ENCODE data around the gene PTPN14.
"Not testable (repeated sequence)": the region's sequence is repeated elsewhere in the genome, so short reads cannot be mapped to it uniquely, and the experiment has no call there.

Gene PTPN14

GRCh38 chr1:214400131-214400530, 151.3 kb downstream of the PTPN14 start:
- no peak for DNase-seq (ENCODE audit: low read depth in 2 of 2)

DNA sequence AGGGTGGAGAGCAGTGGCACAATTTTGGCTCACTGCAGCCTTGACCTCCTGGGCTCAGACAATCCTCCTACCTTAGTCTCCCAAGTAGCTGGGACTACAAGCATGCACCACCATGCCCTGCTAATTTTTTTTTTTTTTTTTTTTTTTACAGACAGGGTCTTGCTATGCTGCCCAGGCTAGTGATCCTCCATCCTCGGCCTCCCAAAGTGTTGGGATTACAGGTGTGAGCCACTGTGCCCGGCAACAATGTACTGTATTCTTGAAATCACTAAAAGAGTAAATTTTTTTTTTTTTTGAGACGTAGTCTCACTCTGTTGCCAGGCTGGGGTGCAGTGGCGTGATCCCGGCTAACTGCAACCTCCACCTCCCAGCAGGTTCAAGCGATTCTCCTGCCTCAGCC, 152.9 kb downstream of the PTPN14 start:
- no peak for DNase-seq (ENCODE audit: low read depth in 2 of 2)

DNA sequence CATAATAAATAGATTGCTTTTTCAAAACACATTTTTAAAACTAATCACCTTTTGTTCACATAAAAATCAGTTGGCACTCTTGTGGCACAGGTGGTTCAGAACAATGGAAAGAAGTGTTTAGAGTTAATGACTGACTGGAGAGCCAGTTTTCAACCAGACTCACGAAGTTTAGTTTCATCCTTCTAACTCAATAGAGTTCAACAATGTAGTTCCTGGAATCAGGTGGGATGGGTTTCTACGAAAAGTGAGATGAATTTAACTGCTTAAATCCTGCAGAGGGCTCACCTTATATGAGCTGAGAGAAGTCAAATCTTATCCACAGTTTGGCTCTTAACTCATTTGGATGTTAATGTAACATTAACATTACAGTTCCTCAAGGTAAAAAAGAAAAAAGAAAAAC, 153.9 kb downstream of the PTPN14 start:
- no peak for DNase-seq (ENCODE audit: low read depth in 2 of 2)

GRCh38 chr1:214396330-214396729, 155.1 kb downstream of the PTPN14 start:
- no peak for DNase-seq (ENCODE audit: low read depth in 2 of 2)

- not testable (repeated sequence) for DNase-seq (ENCODE audit: low read depth in 2 of 2)
Measured at GRCh38 chr1:214394569-214394968, 156.8 kb downstream of the PTPN14 start.

- DNase-seq (ENCODE audit: low read depth in 2 of 2) = no peak
Measured at GRCh38 chr1:214393086-214393485, 158.3 kb downstream of the PTPN14 start.

GRCh38 chr1:214391873-214392645, 159.3 kb downstream of the PTPN14 start:
- no peak for DNase-seq (ENCODE audit: low read depth in 2 of 2)

GRCh38 chr1:214389734-214390133, 161.7 kb downstream of the PTPN14 start:
- DNase-seq (ENCODE audit: low read depth in 2 of 2) = no peak

DNA sequence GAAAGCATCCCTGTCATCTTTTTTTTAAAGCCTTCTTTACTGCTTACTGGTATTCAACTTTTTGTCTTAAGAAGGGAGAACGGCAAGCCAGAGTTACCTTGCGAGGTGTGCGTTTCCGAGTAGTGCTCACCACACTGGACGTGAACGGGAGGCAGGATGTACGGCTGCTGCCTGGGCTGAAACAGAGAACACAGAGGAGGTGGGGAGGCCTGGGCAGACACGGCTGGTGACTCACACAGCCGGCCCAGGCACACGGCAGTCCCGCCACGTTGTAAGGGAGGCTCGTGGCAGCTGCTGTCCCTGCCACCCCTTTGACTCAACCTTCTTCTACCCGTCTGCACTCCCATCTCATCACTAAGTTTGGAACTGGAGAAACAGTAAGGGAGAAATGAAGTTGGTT, 164.7 kb downstream of the PTPN14 start:
- DNase-seq (ENCODE audit: low read depth in 2 of 2) = no peak

DNA sequence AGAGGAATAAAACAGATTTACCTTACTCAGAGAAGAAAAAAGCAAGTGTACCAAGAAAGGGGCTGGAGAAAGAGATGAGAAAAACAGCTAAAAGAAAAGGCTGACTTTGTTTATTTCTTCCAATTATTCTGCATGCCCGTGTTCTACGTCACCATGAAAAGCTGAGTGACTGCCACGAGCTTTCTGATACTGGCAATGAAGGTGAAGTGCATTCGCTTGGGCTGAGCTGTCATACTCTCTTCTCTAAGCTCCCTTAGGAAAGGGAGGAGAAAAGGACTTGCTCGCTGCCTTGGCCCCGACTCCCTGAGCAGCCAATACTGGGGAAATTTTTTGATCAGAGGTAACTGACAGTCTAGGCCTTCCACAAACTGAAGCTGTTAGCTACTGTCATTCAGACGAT, 165.1 kb downstream of the PTPN14 start:
- DNase-seq (ENCODE audit: low read depth in 2 of 2) = no peak

- DNase-seq (ENCODE audit: low read depth in 2 of 2) = no peak
Measured at GRCh38 chr1:214385428-214385827, 166.0 kb downstream of the PTPN14 start.

DNA sequence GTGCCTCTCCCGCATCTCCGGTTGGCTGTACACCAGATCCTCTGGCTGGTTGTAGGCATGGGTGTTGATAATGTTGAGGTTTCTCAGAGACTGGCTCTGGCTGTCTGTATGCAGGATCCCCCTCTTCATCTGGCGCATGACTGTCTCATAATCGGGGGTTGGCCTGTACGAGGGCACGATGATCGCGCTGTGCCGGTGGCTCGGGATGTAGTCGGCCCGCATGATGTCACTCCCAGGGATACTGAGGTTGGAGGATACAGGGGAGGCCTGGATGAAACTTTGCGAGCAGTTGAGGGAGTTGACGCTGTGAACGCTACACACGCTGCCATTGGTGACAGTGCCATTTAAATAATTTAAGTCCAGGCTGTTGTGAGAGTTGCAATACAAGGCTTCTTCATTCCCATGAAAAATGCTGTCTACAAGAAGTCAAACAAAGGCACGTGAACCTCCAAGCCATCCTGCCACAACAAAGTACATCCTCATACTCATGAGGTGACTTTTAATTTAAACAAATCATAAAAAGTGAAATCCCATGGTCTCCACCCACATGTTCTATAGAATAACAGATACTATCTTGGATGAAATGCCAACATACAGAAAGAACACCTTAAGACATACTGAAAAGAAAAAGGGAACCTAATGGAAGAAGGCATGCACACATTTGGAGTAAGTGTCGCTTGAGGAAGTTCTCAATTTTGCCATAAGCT, 166.9 kb downstream of the PTPN14 start:
- DNase-seq (ENCODE audit: low read depth in 2 of 2) = no peak

DNA sequence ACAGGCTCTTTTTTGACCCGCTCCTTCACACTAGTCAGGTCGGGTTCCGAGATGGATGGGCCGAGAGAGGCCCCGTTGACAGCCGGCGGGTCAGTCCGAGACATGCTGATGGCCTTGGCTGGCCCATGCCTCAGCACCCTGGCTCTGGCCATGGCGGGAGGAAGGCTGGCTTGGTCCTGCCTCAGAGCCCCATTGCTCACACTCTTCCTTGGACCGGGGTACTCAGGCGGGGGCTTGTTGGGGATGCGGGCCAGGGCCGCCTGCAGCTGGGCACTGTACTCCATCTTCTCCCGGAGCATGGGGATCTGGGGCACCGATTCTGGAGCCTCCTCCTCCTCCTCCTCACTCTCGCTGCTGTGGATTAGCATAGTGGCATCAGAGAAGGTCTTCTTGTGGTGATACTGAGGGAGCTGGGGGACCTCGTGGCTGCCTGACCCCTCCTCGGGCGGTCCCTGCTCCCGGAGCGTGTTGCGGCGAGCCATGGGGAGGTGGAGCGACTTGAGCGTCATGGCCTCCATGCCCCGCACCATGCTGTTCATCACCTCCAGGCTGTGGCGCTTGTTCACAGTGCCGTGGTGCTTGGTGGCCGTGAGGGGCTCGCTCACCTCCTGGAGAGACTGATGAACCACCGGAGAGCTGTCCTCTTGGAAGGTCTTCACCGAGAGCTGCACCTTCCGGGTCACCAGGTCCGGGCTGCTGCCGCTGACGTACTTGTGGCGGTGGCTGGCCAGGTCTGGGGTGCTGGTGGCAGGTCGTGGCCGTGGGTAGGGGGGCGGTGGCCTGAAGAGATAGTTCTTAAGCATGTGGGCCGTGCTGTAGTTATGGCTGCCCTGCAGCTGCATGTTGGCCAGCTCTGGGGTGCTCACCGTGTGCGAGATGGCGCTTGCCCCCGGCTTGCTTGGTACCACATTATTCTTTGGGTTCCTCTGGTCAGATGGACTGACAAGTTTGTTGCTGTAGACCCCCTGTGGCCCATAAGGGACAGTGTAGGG, 167.7 kb downstream of the PTPN14 start:
- DNase-seq (ENCODE audit: low read depth in 2 of 2) = no peak

GRCh38 chr1:214380986-214381695, 170.3 kb downstream of the PTPN14 start:
- DNase-seq (ENCODE audit: low read depth in 2 of 2) = no peak

GRCh38 chr1:214380396-214380795, 171.0 kb downstream of the PTPN14 start:
- DNase-seq (ENCODE audit: low read depth in 2 of 2) = no peak

- DNase-seq (ENCODE audit: low read depth in 2 of 2) = no peak
Measured at GRCh38 chr1:214379236-214379970, 172.0 kb downstream of the PTPN14 start.

- DNase-seq (ENCODE audit: low read depth in 2 of 2) = no peak
Measured at GRCh38 chr1:214378492-214378891, 172.9 kb downstream of the PTPN14 start.

- no peak for DNase-seq (ENCODE audit: low read depth in 2 of 2)
Measured at GRCh38 chr1:214377886-214378285, 173.5 kb downstream of the PTPN14 start.

- no peak for DNase-seq (ENCODE audit: low read depth in 2 of 2)
Measured at GRCh38 chr1:214377485-214377884, 173.9 kb downstream of the PTPN14 start.

DNA sequence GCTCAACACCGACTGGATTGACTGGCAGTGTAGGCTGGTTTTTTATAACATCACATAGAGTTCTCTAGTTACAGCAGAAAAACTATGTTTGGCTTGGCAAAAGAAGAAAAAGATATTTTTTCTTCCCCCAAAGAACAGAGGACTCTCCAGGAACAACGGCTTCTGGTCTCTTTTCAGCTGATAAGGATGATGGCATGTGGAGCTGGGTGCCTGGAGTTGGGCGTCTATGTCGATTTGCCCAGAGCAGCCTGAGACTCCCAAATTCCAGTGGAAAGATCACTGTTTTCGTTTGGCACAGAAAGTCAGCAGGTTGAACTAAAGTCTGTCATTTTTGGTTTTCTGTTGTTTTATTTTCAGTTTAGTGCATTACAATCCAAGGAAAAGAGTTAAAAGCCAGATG, 179.3 kb downstream of the PTPN14 start:
- DNase-seq (ENCODE audit: low read depth in 2 of 2) = no peak

DNA sequence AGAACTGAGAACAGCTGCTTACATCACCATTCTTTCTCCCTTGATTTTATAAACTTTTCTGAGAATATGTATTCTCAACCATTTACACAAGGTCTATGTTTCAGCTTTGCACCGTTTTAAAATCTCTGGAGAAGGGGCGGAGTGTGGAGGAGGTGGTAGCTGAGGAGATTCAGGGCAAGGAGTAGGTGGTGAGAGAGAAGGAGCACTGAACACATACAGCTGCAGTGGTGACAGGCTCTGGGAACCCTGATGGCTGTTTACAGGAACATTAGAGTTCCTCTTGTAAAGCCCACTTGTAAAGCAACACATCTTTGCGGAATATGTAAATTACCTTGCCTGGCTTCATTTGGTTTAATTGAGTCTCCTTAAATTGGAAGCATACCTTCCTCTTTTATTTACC, 180.8 kb downstream of the PTPN14 start:
- DNase-seq (ENCODE audit: low read depth in 2 of 2) = no peak

Data from stimulated activated CD8-positive, alpha-beta memory T cell treated with anti-CD3 and anti-CD28 coated beads, Interleukin-7, amount 100 ng/mL, for 1 hour (primary cell).